CD4-positive, alpha-beta T cell treated with Interleukin-17A for 4 hours (primary cell): Measurements from ENCODE around the gene PEX14.
A peak's percentile ranks its signal among the peaks of the same experiment; 100 is the strongest.
"Not testable (repeated sequence)": the region's sequence is repeated elsewhere in the genome, so short reads cannot be mapped to it uniquely, and the experiment has no call there.

Experiments
- DNase-seq: peaks from one replicate; pipeline ENCODE4 v3.0.0-alpha.2; 2020; ENCODE audit warnings: mixed read lengths

Gene PEX14

GRCh38 chr1:10474613-10475507 is at the start of gene PEX14:
Gene PEX14 (plus strand): TSS chr1:10474950. CDS start chr1:10474967, 17 bp downstream.
- DNase-seq, result peak; percentile 85

- DNase-seq, result not testable (repeated sequence)
Observed at GRCh38 chr1:10425826-10426534, 48.8 kb upstream of the PEX14 start.

- not testable (repeated sequence) for DNase-seq
Observed at GRCh38 chr1:10426535-10426848, 48.3 kb upstream of the PEX14 start.

GRCh38 chr1:10428984-10429383 is 45.8 kb upstream of the PEX14 start:
- no peak for DNase-seq

- DNase-seq, result peak; percentile 35
Observed at GRCh38 chr1:10429868-10430215, 44.9 kb upstream of the PEX14 start.

- DNase-seq, result peak; percentile 96
Observed at GRCh38 chr1:10430216-10431069, 44.3 kb upstream of the PEX14 start, which contains the start of gene CENPS. Gene CENPS (plus strand): TSS chr1:10430433. CDS start chr1:10430518, 85 bp downstream.

- DNase-seq, result no peak
Observed at GRCh38 chr1:10431070-10431730, 43.5 kb upstream of the PEX14 start.

- DNase-seq, result no peak
Observed at GRCh38 chr1:10432910-10433700, 41.6 kb upstream of the PEX14 start.

GRCh38 chr1:10433790-10434189 is 41.0 kb upstream of the PEX14 start:
- no peak for DNase-seq

- DNase-seq, result no peak
Observed at GRCh38 chr1:10434590-10434989, 40.2 kb upstream of the PEX14 start.

GRCh38 chr1:10437052-10437451 is 37.7 kb upstream of the PEX14 start:
- no peak for DNase-seq

GRCh38 chr1:10438677-10439163 is 36.0 kb upstream of the PEX14 start:
- no peak for DNase-seq

- no peak for DNase-seq
Observed at GRCh38 chr1:10440305-10440704, 34.4 kb upstream of the PEX14 start.

GRCh38 chr1:10440794-10441193 is 34.0 kb upstream of the PEX14 start:
- DNase-seq, result no peak

GRCh38 chr1:10444248-10444647 is 30.5 kb upstream of the PEX14 start:
- DNase-seq, result no peak

GRCh38 chr1:10444795-10445397 is 29.9 kb upstream of the PEX14 start:
- no peak for DNase-seq

GRCh38 chr1:10446790-10447422 is 27.8 kb upstream of the PEX14 start:
- no peak for DNase-seq

GRCh38 chr1:10449751-10450150 is 25.0 kb upstream of the PEX14 start, which contains the start of gene CORT:
Gene CORT (plus strand): TSS chr1:10450031. CDS start chr1:10450224, 193 bp downstream.
- DNase-seq, result no peak

GRCh38 chr1:10450156-10450814 is 24.5 kb upstream of the PEX14 start:
- DNase-seq, result no peak

GRCh38 chr1:10450836-10451235 is 23.9 kb upstream of the PEX14 start:
- DNase-seq, result no peak
